ENCODE data around the gene KIF5B. TPM values are rescaled to one million over a fixed set of nuclear protein-coding genes. Genes with fewer than 3 reads are reported as not detected.

KIF5B gene
- total and polyA plus RNA-seq, 9 of the 15 experiments (the other 6 are each of a cell fraction or from before 2014, with no cell fraction given): 24.4 to 94.4 (median 68.9) TPM

GRCh38 chr10:32056136-32057035, at the start of gene KIF5B (continued):
- TF ChIP-seq MTA2 (IDR thresholded peaks at IDR 0.05; ENCODE audit: low read depth) (no peak), NR4A1 (CRISPR knock-in tag; IDR thresholded peaks at IDR 0.05) (no peak), NR4A1 (tag; IDR thresholded peaks at IDR 0.05) (no peak), MCM3 (IDR thresholded peaks at IDR 0.05) (no peak), ZNF324 (CRISPR knock-in tag; IDR thresholded peaks at IDR 0.05) (no peak), NFRKB (IDR thresholded peaks at IDR 0.05; ENCODE audit: low read depth) (peak; percentile 92), TSC22D4 (tag; IDR thresholded peaks at IDR 0.05) (no peak), WHSC1 (IDR thresholded peaks at IDR 0.05; ENCODE audit: low read length) (no peak), SMAD2 (IDR thresholded peaks at IDR 0.05; ENCODE audit: low read depth, low read length) (no peak), ZNF445 (CRISPR knock-in tag; IDR thresholded peaks at IDR 0.05; ENCODE audit: low read depth) (no peak), AFF4 (CRISPR knock-in tag; IDR thresholded peaks at IDR 0.05) (peak; percentile 77; the same call in 1 of the 2 replicates), PHB2 (IDR thresholded peaks at IDR 0.05; ENCODE audit: low read depth) (no peak), TCF7L2 (IDR thresholded peaks at IDR 0.05; ENCODE audit: low read depth, low read length) (no peak), YBX1 (IDR thresholded peaks at IDR 0.05) (no peak), RBM25 (IDR thresholded peaks at IDR 0.05; ENCODE audit: low read depth, low read length, severe bottlenecking) (peak; percentile 48), GABPA (tag; conservative IDR thresholded peaks at IDR 0.05; ENCODE audit: low read depth) (peak; percentile 73; the same call in 1 of the 2 replicates), TSHZ1 (CRISPR knock-in tag; IDR thresholded peaks at IDR 0.05) (no peak), NEUROD1 (IDR thresholded peaks at IDR 0.05; ENCODE audit: borderline replicate concordance, low read depth, low read length, partially characterized antibody) (no peak), MCM2 (IDR thresholded peaks at IDR 0.05; ENCODE audit: low read depth) (no peak), SREBF1 (IDR thresholded peaks at IDR 0.05; ENCODE audit: borderline replicate concordance, low read depth, low read length) (no peak), FOXP1 (CRISPR knock-in tag; IDR thresholded peaks at IDR 0.05) (no peak), COPS2 (conservative IDR thresholded peaks at IDR 0.05) (no peak), TBL1XR1 (IDR thresholded peaks at IDR 0.05; ENCODE audit: low read length in 2 of 2) (no peak), ZNF583 (CRISPR knock-in tag; IDR thresholded peaks at IDR 0.05) (0 out of 2 replicates have a peak, but pooled peaks have one; percentile 69)

Data from K562 (cell line).